GM12892 (cell line): ENCODE data around the gene POLR2E.

ENCODE experiments used
- POLR2A ChIP-seq: IDR thresholded peaks from 2 replicates; pipeline ENCODE4 v1.6.1; 2011; ENCODE audit warnings: low read depth, low read length, control low read depth
- POLR2AphosphoS5 ChIP-seq: IDR thresholded peaks from 2 replicates; pipeline ENCODE4 v1.6.1; 2011; ENCODE audit warnings: low read depth, low read length, control low read depth
- TAF1 ChIP-seq: IDR thresholded peaks from 2 replicates; pipeline ENCODE4 v1.6.1; 2011; ENCODE audit warnings: low read depth, mild to moderate bottlenecking, control low read depth, low read length, borderline replicate concordance

DNA sequence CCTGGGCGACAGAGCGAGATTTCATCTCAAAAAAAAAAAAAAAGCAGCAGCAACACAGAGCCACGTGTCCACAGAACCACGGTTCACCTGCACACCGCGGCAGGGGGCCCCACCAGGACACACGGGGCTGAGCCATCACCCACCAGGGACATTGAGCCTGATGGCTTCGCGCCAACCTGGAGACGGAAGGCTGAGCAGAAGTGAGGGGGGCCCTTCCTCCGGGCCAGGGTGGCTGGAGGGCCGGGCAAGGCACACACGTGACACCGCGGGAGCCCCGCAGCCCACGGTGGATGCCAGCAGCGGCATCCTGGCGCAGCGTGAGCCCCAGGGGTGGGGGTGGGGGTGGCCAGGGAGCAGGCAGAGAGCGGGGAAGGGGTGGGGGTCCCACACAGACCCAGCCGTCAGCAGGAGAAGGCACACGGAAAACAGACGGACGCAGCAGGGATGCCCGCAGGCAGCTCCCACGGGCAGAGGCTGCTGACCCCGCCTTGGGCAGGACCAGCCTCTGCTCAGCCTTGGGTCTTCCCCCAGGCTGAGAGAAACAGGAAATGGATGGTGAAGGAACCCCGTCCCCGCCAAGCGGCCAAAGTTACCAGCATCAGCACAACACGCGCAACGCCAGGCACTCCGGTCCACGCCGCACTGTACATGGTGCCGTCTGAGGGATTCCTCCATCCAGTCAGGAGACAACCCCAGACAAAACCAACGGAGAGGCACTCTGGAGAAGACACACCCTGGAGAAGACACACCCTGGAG lies 45.3 kb upstream of the POLR2E start:
- TF ChIP-seq POLR2A (no peak), POLR2AphosphoS5 (no peak), TAF1 (no peak)
